Common myeloid progenitor, CD34-positive (primary cell): ENCODE measurements around the gene CD200R1L. TPM values are rescaled to one million over a fixed set of nuclear protein-coding genes. Genes with fewer than 3 reads are reported as not detected.

Source experiments
- CTCF ChIA-PET: fragments of 350-600 bp; sonication (Branson Sonifier 250); formaldehyde crosslinking; loops from one replicate; lab custom pipeline; 2021; ENCODE audit warnings: antibody characterized with exemption; lab: Charles Lee
- POLR2A ChIA-PET: fragments of 350-600 bp; sonication (Branson Sonifier 250); formaldehyde crosslinking; loops from one replicate; lab custom pipeline; 2021; ENCODE audit warnings: antibody characterized with exemption; lab: Charles Lee
- DNase-seq, 3 donors: peaks; one replicate each; pipeline versions ENCODE4 v3.0.0 to v3.0.0-alpha.2; 2013
- H3K27ac ChIP-seq, 2 experiments: 1 replicate in 1 of 2; 2 replicates in 1 of 2; pipeline ENCODE4 v1.7.0; 2013; ENCODE audit warnings: inconsistent platforms in 2 of 2, low read length in 2 of 2, mild to moderate bottlenecking in 2 of 2, low read depth in 1 of 2, moderate library complexity in 1 of 2; ENCODE audit not compliant: severe bottlenecking in 2 of 2, insufficient read depth in 1 of 2, poor library complexity in 1 of 2
- H3K27me3 ChIP-seq, 5 experiments: replicated peaks in 2 of 5; 1 replicate in 3 of 5; 2 replicates in 2 of 5; pipeline versions ENCODE4 v1.6.1 to v1.7.0; 2013; ENCODE audit warnings: low read length in 4 of 5, mild to moderate bottlenecking in 2 of 5, moderate library complexity in 2 of 5, inconsistent platforms in 1 of 5; ENCODE audit not compliant: insufficient read depth in 5 of 5, control insufficient read depth in 4 of 5
- H3K36me3 ChIP-seq, 4 experiments: 1 replicate in 2 of 4; 2 replicates in 2 of 4; pipeline versions ENCODE4 v1.6.1 to v1.7.0; 2013; ENCODE audit warnings: low read length in 3 of 4, control low read depth in 1 of 4, mild to moderate bottlenecking in 1 of 4; ENCODE audit not compliant: control insufficient read depth in 4 of 4, insufficient read depth in 4 of 4
- H3K4me1 ChIP-seq, 4 experiments: 1 replicate in 3 of 4; 2 replicates in 1 of 4; pipeline versions ENCODE4 v1.6.1 to v1.7.1; 2013; ENCODE audit warnings: low read length in 3 of 4, mild to moderate bottlenecking in 3 of 4, control low read depth in 1 of 4, inconsistent platforms in 1 of 4, moderate library complexity in 1 of 4; ENCODE audit not compliant: control insufficient read depth in 4 of 4, insufficient read depth in 4 of 4; ENCODE audit errors: control extremely low read depth in 1 of 4
- H3K4me3 ChIP-seq, 7 experiments: 1 replicate in 4 of 7; 2 replicates in 3 of 7; pipeline versions ENCODE4 v1.5.1 to v1.7.0; 2013; ENCODE audit warnings: mild to moderate bottlenecking in 7 of 7, low read length in 6 of 7, moderate library complexity in 6 of 7, inconsistent platforms in 2 of 7, low read depth in 2 of 7, control low read depth in 1 of 7; ENCODE audit not compliant: insufficient read depth in 4 of 7, control insufficient read depth in 1 of 7; ENCODE audit errors: extremely low read depth in 1 of 7
- H3K9me3 ChIP-seq, 5 experiments: 1 replicate in 4 of 5; 2 replicates in 1 of 5; pipeline versions ENCODE4 v1.6.1 to v1.7.1; 2013; ENCODE audit warnings: low read length in 4 of 5, mild to moderate bottlenecking in 2 of 5, inconsistent platforms in 1 of 5, low read depth in 1 of 5, moderate library complexity in 1 of 5; ENCODE audit not compliant: control insufficient read depth in 4 of 5, insufficient read depth in 2 of 5; ENCODE audit errors: control extremely low read depth in 1 of 5
- WGBS: methylation state at CpG from one replicate; pipeline ENCODE4 v1.1.5; 2013; ENCODE audit not compliant: insufficient coverage; 5-methylcytosine and 5-hydroxymethylcytosine counted together
- polyA plus RNA-seq: library from polyadenylated mRNA; unstranded; fragments of 120-200 nt; gene quantifications from one replicate; pipeline ENCODE4 v1.2.1, GENCODE V29; 2013

The CD200R1L gene
- not detected for polyA plus RNA-seq

- DNase-seq = no peak
- Histone ChIP-seq H3K9me3 (peaks cover 2 to 52% (median 28%) of the 10 kb centered on the region in 5 experiments), H3K4me3 (no peak within 1 kb of the TSS), H3K27ac (no peak within 1 kb of the TSS), H3K27me3 (peaks cover 0 to 7% (median 3%) of the 10 kb centered on the region in 5 experiments), H3K36me3 (no peaks in the 10 kb centered on the region), H3K4me1 (peaks cover 0 to 4% (median 0%) of the 10 kb centered on the region in 4 experiments)
- ChIA-PET CTCF (interaction anchor here (1.3 kb wide), 1 partner anchor 40 kb away, joined by 3 read pairs; no protein-coding TSS in a partner anchor), POLR2A (no interaction called here)
- WGBS = 100% methylated on average over 2 of the region's 2 CpGs
Measured at GRCh38 chr3:112846764-112847163, at the start of gene CD200R1L. CD200R1L (minus strand) TSS chr3:112846864; CDS start chr3:112829367, 17,497 bp downstream.

GRCh38 chr3:112894258-112894657 is 47.6 kb upstream of the CD200R1L start:
- peaks cover 0 to under 1% (median 0%) of the 10 kb centered on the region in 5 experiments for H3K27me3 ChIP-seq
- no peaks in the 10 kb centered on the region for H3K36me3 ChIP-seq
- CTCF ChIA-PET = no interaction called here
- peak in 2 of 3 donors; percentile 14 to 25 for DNase-seq
- no peaks in the 10 kb centered on the region for H3K4me1 ChIP-seq
- no peak overlapping the region for H3K4me3 ChIP-seq
- H3K27ac ChIP-seq = no peak overlapping the region
- POLR2A ChIA-PET = no interaction called here
- no peaks in the 10 kb centered on the region for H3K9me3 ChIP-seq
- 89% methylated on average over 4 of the region's 5 CpGs for WGBS

GRCh38 chr3:112889357-112889756 is 42.7 kb upstream of the CD200R1L start:
- Histone ChIP-seq H3K4me1 (no peaks in the 10 kb centered on the region), H3K27ac (no peak overlapping the region), H3K36me3 (no peaks in the 10 kb centered on the region), H3K9me3 (peaks cover 0 to 3% (median 0%) of the 10 kb centered on the region in 5 experiments), H3K27me3 (peaks cover 0 to 5% (median 0%) of the 10 kb centered on the region in 5 experiments), H3K4me3 (no peak overlapping the region)
- DNase-seq = no peak
- CTCF ChIA-PET = no interaction called here
- WGBS = 95% methylated on average over 2 of the region's 3 CpGs
- POLR2A ChIA-PET = no interaction called here

- Histone ChIP-seq H3K27ac (no peak overlapping the region), H3K27me3 (peaks cover 0 to 5% (median 0%) of the 10 kb centered on the region in 5 experiments), H3K36me3 (no peaks in the 10 kb centered on the region), H3K9me3 (peaks cover 0 to 3% (median 1%) of the 10 kb centered on the region in 5 experiments), H3K4me3 (no peak overlapping the region), H3K4me1 (no peaks in the 10 kb centered on the region)
- WGBS = 67% methylated on average over 1 of the region's 2 CpGs
- ChIA-PET CTCF (no interaction called here), POLR2A (no interaction called here)
- DNase-seq = no peak
Measured at GRCh38 chr3:112888381-112889085, 41.9 kb upstream of the CD200R1L start.

- Histone ChIP-seq H3K27ac (no peak overlapping the region), H3K36me3 (no peaks in the 10 kb centered on the region), H3K9me3 (peaks cover 0 to 5% (median 4%) of the 10 kb centered on the region in 5 experiments), H3K4me3 (no peak overlapping the region), H3K27me3 (peaks cover 0 to 5% (median 0%) of the 10 kb centered on the region in 5 experiments), H3K4me1 (no peaks in the 10 kb centered on the region)
- no peak for DNase-seq
- ChIA-PET POLR2A (no interaction called here), CTCF (no interaction called here)
- 100% methylated on average over 4 of the region's 4 CpGs for WGBS
Measured at GRCh38 chr3:112884678-112885290, 38.1 kb upstream of the CD200R1L start.

GRCh38 chr3:112881891-112882290 is 35.2 kb upstream of the CD200R1L start:
- Histone ChIP-seq H3K27ac (no peak overlapping the region), H3K36me3 (no peaks in the 10 kb centered on the region), H3K9me3 (peaks cover 0 to 5% (median 4%) of the 10 kb centered on the region in 5 experiments), H3K27me3 (peaks cover 0 to 5% (median 0%) of the 10 kb centered on the region in 5 experiments), H3K4me3 (no peak overlapping the region), H3K4me1 (no peaks in the 10 kb centered on the region)
- ChIA-PET POLR2A (no interaction called here), CTCF (no interaction called here)
- no CpG with 5 or more reads among the region's 4 CpGs for WGBS
- DNase-seq = no peak

GRCh38 chr3:112875561-112875960 is 28.9 kb upstream of the CD200R1L start:
- Histone ChIP-seq H3K4me3 (no peak overlapping the region), H3K27me3 (no peaks in the 10 kb centered on the region), H3K27ac (no peak overlapping the region), H3K36me3 (no peaks in the 10 kb centered on the region), H3K4me1 (no peaks in the 10 kb centered on the region), H3K9me3 (peaks cover 0 to 17% (median 9%) of the 10 kb centered on the region in 5 experiments)
- DNase-seq = no peak
- ChIA-PET CTCF (no interaction called here), POLR2A (interaction anchor here (0.7 kb wide), 1 partner anchor 168 kb away, joined by 3 read pairs; no protein-coding TSS in a partner anchor)
- no CpG with 5 or more reads among the region's 2 CpGs for WGBS
